Measurements from ENCODE around the gene SLC41A2. TPM values are rescaled to one million over a fixed set of nuclear protein-coding genes. Genes with fewer than 3 reads are reported as not detected.
"Not testable (repeated sequence)": the region's sequence is repeated elsewhere in the genome, so short reads cannot be mapped to it uniquely, and the experiment has no call there.

SLC41A2 gene
- total RNA-seq: 10 to 100 TPM in 1 of 2 donors, 1 to 10 TPM in 1; 1.6 to 19.8 TPM

DNA sequence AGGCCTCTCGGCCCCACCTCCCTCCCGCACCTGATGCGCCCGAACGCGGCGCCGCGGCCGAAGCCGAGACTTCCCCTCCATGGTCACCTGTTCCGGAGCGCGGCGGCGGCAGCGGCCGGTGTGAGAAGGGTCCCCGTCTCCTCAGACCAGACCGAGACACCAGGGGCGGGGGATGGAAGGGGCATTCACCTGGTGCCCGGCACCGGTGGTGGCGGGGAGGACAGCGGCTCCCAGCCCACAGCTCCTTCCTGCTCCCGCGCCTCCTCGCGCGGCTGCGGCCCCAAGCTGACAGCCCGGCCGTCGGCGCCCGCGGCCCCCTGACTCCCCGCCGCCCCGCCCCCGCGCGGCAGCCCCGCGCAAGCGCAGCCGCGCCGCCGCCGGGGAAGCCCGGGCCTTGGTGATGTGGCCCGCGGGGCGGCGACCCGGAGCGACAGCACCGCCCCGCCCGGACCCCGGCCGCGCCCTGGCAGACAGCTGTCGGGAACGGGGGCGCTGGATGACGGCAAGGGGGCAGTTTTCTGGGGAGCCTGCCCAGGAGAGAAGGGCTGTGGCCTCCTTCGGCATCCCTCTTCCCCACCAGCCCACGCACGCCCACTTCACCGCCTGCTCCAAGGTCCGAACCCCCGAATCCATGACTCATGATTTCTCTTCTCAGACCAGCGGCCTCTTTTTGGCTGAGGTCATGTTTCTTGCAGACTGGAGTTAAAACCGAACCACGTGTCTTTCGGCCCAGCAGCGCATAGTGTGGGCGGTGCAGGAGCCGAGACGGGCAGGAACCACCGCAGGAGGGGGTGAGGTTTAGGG is at the start of gene SLC41A2:
Gene SLC41A2, minus strand, starts transcription at position 290 of the 804 bp plus-strand sequence. CDS start 29,763 bp downstream, outside the sequence.
- ATAC-seq (peak; percentile 84 to 86), DNase-seq (ENCODE audit: low spot score in 2 of 2) (peak; percentile 84 to 85)
- H3K27ac Mint-ChIP-seq: peak within 1 kb of the TSS; percentile 81 to 95
- H3K9me3 Mint-ChIP-seq: no peaks in the 10 kb centered on the region
- H3K36me3 Mint-ChIP-seq: no peaks in the 10 kb centered on the region

- H3K9me3 Mint-ChIP-seq: peaks cover 0 to 5% of the 10 kb centered on the region in 2 donors
- peaks cover 72 to 89% of the 10 kb centered on the region in 2 donors for H3K36me3 Mint-ChIP-seq
- no peak for DNase-seq (ENCODE audit: low spot score in 2 of 2)
- no peak for ATAC-seq
- H3K27ac Mint-ChIP-seq: no peak overlapping the region
Measured at GRCh38 chr12:105001476-105001875, 43.4 kb upstream of the SLC41A2 start.

DNA sequence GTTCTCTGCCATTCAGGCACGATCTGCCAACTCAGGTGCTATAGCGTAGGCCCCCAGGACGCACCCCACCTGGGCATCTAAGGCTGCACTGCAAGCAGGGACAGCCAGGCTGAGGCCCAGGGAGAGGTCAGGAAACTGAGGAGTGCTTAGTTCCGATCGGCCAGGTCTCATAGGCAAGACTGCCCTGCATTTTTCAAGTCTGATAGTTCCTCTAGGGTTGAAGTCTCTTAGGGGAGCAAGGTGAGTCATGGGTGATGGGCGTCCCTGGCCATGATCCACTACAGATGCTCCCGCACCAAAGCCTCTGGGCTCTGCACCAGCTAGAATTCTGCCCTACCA is 41.2 kb upstream of the SLC41A2 start:
- Mint-ChIP-seq H3K27ac (peak overlapping the region in 1 of 2 donors; percentile 15), H3K9me3 (peaks cover 0 to 5% of the 10 kb centered on the region in 2 donors), H3K36me3 (peaks cover 68 to 79% of the 10 kb centered on the region in 2 donors)
- ATAC-seq: no peak
- no peak for DNase-seq (ENCODE audit: low spot score in 2 of 2)

GRCh38 chr12:104998423-104999346 is 40.6 kb upstream of the SLC41A2 start:
- DNase-seq (ENCODE audit: low spot score in 2 of 2) (no peak), ATAC-seq (no peak)
- peak overlapping the region in 1 of 2 donors; percentile 65 for H3K27ac Mint-ChIP-seq
- H3K36me3 Mint-ChIP-seq: peaks cover 65 to 76% of the 10 kb centered on the region in 2 donors
- peaks cover 0 to 5% of the 10 kb centered on the region in 2 donors for H3K9me3 Mint-ChIP-seq

GRCh38 chr12:104997541-104997940 is 39.5 kb upstream of the SLC41A2 start:
- DNase-seq (ENCODE audit: low spot score in 2 of 2) (no peak), ATAC-seq (no peak)
- Mint-ChIP-seq H3K36me3 (peaks cover 64 to 67% of the 10 kb centered on the region in 2 donors), H3K9me3 (peaks cover 0 to 5% of the 10 kb centered on the region in 2 donors), H3K27ac (no peak overlapping the region)

DNA sequence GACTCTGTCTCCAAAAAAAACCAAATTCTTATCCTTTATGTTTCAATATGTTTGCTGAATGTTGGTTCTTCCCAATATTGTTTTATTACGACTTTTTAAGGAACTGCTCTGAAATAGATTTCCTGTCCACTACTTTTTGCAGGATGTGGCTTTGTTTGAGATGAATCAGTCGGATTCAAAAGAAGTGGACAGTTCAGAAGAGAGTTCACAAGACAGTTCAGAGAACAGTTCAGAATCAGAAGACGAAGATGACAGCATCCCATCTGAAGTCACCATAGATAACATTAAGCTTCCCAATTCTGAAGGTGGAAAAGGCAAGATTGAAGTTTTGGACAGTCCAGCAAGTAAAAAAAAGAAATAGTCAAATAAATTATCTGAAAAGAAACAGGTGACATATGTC is 36.2 kb upstream of the SLC41A2 start:
- H3K36me3 Mint-ChIP-seq: peaks cover 52 to 65% of the 10 kb centered on the region in 2 donors
- H3K27ac Mint-ChIP-seq: no peak overlapping the region

GRCh38 chr12:104991565-104992128 is 33.6 kb upstream of the SLC41A2 start:
- H3K27ac Mint-ChIP-seq: peak overlapping the region in 1 of 2 donors; percentile 87
- H3K9me3 Mint-ChIP-seq: no peaks in the 10 kb centered on the region
- peak; percentile 18 to 83 for ATAC-seq
- DNase-seq (ENCODE audit: low spot score in 2 of 2): no peak
- peaks cover 53 to 54% of the 10 kb centered on the region in 2 donors for H3K36me3 Mint-ChIP-seq

More for the DNA sequence above, 36.2 kb upstream of the SLC41A2 start:
- DNase-seq (ENCODE audit: low spot score in 2 of 2) (no peak), ATAC-seq (no peak)
- no peaks in the 10 kb centered on the region for H3K9me3 Mint-ChIP-seq

DNA sequence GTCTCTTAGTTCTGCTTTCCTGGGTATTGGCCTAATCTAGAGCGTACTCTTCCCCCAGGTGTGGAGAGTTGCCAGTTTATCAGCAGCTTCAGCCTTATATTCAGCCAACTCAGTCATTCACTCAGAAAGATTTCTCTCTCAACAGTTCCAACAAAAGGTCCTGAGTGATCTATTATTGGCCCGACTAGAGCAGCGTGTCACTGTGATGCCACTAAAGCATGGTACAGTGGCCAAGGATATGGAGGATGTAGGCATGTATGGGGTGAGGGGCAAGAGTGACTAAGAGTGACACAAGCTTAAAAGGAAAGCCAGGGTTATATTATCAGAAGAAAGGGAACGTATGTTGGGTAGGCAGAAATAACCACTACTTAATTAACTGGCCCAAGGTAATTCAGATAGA is 32.9 kb upstream of the SLC41A2 start:
- Mint-ChIP-seq H3K36me3 (peaks cover 50 to 54% of the 10 kb centered on the region in 2 donors), H3K27ac (peak overlapping the region in 1 of 2 donors; percentile 87), H3K9me3 (no peaks in the 10 kb centered on the region)
- ATAC-seq: no peak
- DNase-seq (ENCODE audit: low spot score in 2 of 2): no peak

- H3K27ac Mint-ChIP-seq: peak within 1 kb of the TSS; percentile 25 to 80
- ATAC-seq (peak; percentile 98 to 99), DNase-seq (ENCODE audit: low spot score in 2 of 2) (peak; percentile 85 to 89)
- peaks cover 31 to 39% of the 10 kb centered on the region in 2 donors for H3K36me3 Mint-ChIP-seq
- no peaks in the 10 kb centered on the region for H3K9me3 Mint-ChIP-seq
Measured at GRCh38 chr12:104986022-104986941, 28.2 kb upstream of the SLC41A2 start, which contains the start of gene NOPCHAP1. NOPCHAP1 (plus strand) TSS chr12:104986316; CDS start chr12:104986353, 37 bp downstream.

GRCh38 chr12:104985206-104985605 is 27.1 kb upstream of the SLC41A2 start:
- ATAC-seq (no peak), DNase-seq (ENCODE audit: low spot score in 2 of 2) (no peak)
- Mint-ChIP-seq H3K36me3 (peaks cover 21 to 31% of the 10 kb centered on the region in 2 donors), H3K9me3 (no peaks in the 10 kb centered on the region), H3K27ac (peak overlapping the region in 1 of 2 donors; percentile 80)

DNA sequence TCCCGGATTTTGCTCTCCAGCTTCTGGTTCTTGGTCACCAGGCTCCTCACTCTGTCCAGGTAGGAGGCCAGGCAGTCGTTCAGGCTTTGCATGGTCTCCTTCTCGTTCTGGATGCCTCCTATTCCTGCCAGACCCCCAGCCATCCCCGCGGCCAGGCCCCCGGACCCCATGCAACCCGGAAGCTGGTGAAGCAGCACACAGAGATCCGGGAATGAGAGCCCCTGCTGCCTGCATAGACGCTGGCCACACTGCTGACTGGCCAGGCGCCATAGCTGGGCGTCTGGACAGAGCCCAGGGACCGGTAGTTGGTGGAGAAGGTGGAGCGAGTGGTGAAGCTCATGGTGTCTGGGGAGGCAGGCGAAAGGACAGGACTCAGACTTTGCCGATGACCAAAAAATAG is 19.6 kb upstream of the SLC41A2 start:
- not testable (repeated sequence) for ATAC-seq; H3K27ac Mint-ChIP-seq; DNase-seq (ENCODE audit: low spot score in 2 of 2); H3K36me3 Mint-ChIP-seq; H3K9me3 Mint-ChIP-seq

- H3K27ac Mint-ChIP-seq: no peak overlapping the region
- no peaks in the 10 kb centered on the region for H3K9me3 Mint-ChIP-seq
- H3K36me3 Mint-ChIP-seq: no peaks in the 10 kb centered on the region
- no peak for ATAC-seq
- no peak for DNase-seq (ENCODE audit: low spot score in 2 of 2)
Measured at GRCh38 chr12:104976703-104977102, 18.6 kb upstream of the SLC41A2 start.

GRCh38 chr12:104975587-104976343 is 17.7 kb upstream of the SLC41A2 start:
- Mint-ChIP-seq H3K9me3 (no peaks in the 10 kb centered on the region), H3K27ac (no peak overlapping the region), H3K36me3 (no peaks in the 10 kb centered on the region)
- DNase-seq (ENCODE audit: low spot score in 2 of 2) (no peak), ATAC-seq (no peak)

DNA sequence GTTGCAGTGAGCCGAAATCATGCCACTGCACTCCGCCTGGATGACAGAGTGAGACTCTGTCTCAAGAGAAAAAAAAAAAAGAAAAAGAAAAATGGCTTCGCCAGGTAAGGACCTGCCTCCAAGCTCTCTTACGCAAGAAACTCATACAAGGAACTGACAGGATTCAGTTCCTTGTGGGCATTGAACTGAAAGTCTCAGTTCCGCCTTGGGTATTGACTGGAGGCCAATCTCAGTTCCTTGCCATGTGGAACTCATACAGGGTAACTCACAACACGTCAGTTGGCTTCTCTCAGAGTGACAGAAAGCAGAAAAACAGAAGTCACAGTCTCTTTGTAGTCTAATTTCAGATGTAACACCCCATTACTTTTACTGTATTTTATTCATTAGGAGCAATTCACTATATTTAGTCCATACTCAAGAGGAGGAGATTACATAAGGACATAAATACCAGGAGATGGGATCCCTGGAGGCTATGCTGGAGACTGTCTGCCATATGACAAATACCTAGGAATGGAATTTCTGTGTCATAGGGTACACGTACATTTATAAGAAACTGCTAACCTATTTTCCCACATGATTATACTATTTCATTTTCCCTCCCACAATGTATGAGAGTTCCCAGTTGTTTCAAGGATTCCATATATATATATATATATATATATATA is 16.7 kb upstream of the SLC41A2 start:
- ATAC-seq (no peak), DNase-seq (ENCODE audit: low spot score in 2 of 2) (no peak)
- Mint-ChIP-seq H3K36me3 (no peaks in the 10 kb centered on the region), H3K27ac (no peak overlapping the region), H3K9me3 (no peaks in the 10 kb centered on the region)

- no peak for DNase-seq (ENCODE audit: low spot score in 2 of 2)
- Mint-ChIP-seq H3K9me3 (no peaks in the 10 kb centered on the region), H3K36me3 (no peaks in the 10 kb centered on the region), H3K27ac (no peak overlapping the region)
- ATAC-seq: no peak
Measured at GRCh38 chr12:104973250-104973649, 15.2 kb upstream of the SLC41A2 start.
